NCI-H82 treated with DMSO at 0.1 percent for 48 hours (cell line): ENCODE data around the gene FAM171A1.
"Not testable (repeated sequence)": the region's sequence is repeated elsewhere in the genome, so short reads cannot be mapped to it uniquely, and the experiment has no call there.

ENCODE experiments used
- DNase-seq: peaks from one replicate; lab custom pipeline; 2025; ENCODE audit not compliant: unreplicated experiment; lab: John Stamatoyannopoulos, UW

FAM171A1 gene

DNA sequence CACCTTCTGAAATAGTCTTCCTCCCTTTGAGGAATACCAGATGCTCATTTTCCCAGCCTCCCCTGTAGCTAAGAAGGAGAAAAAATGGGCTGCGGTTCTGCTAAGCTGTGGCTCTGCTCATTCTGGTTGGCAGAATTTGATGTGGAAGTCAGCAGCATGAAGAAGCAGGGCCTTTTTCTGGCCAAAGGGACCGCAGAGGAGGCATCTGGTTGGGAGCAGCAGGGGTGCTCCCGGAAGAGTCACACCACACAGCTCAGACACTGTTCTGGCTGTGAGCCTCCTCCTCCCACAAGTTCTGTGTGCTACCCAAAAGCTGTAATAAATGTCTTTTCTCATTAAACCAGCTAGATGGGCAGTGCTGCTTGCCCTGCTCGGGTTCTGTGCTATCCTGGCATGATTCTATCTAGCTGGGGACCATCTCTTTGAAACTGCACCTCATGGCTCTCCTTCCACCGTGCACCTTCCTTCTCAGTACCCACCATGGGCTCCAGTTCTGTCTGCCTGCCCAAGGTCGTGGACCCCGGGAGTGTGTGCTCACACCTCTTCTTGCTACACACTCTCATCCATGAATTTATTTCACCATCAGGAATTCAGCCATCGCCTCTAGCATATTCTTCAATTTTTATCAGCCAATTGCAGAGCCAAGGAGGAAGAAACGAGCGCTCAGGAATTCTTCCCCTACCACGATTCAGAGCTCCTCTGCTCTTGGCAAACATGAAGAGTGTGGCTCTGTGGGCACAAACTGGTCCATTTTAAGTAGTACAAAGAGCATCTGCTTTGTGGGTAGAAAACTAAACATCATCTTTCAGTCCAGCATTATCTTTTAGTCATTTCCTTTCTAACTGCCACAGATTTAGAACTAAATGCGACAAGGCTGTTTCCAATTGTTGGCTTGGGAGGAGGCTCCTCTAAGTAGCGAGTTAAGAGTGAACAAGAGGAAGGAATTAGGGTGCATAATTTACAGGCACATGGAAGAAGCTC, 76.9 kb downstream of the FAM171A1 start:
- DNase-seq: no peak

DNA sequence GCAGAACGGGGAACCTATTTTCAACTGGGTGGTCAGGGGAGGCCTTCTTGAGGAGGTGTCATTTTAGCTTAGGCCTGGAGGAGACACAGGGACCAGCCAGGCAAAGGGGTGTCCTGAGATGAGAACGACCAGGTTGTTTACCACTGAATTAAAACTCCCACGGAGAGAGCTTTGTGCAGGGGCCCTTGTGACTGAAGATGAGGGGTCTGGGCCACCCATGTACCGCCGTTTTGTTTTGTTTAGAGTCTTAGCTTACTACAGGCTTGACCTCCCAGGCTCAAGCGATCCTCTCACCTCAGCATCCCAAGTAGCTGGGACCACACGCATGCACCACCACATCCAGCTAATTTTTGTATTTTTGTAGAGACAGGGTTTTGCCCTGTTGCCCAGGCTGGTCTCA, 80.4 kb downstream of the FAM171A1 start:
- DNase-seq: no peak

DNA sequence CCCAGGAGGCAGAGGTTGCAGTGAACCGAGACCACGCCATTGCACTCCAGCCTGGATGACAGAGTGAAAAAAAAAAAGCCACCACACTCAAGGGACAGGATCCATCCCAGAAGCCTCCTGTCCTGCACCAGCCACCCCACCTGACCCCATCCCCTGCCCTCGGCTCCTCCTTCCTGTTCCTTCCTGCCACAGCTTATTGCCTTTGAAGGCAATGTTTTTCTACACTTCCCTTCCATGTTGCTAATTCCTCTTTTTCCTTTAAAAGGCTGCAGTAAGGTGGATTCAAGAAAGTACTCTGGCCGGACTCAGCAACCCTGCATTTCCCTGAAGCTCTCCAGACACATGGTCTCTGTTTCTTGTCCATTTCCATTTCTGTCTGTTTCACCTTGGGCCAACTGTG, 80.9 kb downstream of the FAM171A1 start:
- no peak for DNase-seq

DNA sequence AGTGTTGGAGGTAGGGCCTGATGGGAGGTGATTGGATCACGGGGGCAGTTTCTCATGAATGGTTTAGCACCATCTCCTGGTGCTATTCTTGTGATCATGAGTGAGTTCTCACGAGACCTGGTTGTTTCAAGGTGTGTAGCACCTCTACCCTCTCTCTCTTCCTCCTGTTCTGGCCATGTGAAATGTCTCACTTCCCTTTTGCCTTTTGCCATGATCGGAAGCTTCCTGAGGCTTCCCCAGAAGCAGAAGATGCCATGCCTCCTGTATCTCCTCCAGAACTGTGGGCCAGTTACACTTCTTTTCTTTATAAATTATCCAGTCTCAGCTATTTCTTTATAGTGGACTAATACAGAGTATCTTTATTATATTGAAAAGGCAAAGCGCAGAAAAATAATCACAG, 90.1 kb downstream of the FAM171A1 start:
- no peak for DNase-seq

DNA sequence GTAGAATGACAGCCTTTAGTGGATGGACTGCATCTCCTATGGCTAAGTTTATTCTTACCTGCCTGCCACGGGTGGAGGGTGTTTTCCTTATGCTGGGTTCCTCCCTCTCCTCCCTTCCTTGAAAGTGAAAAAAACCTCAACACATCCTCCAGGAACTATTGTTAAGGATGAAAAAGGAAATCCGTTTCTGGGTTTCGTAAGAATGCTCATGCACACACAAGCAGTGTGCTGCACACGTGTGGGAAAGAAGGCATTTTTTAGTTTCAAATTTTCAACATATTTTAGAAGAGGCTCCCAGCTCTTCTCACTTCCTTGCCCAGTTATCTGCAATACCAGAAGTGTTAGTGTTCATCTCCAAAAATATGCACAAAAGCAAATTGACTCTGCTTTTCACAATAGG, 90.6 kb downstream of the FAM171A1 start:
- DNase-seq: no peak

DNA sequence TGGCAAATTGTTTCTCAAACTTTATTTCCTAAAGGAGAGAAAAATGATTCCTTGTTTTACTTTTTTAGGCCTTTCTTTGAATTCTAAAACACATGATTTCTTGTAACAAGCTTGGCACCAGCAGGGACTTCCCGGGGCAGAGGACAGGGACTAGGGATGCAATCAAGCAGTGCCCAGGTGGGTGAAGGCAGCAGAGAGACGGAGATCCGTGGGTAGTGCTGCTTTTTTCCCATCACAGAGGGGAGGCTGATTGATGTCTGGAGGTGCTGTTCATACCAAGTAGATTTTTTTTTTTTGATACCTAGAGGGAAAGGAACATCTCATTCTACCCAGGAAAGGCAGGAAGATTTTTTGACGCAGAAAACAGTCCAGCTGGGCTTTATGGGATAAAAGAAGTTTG, 91.9 kb downstream of the FAM171A1 start:
- no peak for DNase-seq

DNA sequence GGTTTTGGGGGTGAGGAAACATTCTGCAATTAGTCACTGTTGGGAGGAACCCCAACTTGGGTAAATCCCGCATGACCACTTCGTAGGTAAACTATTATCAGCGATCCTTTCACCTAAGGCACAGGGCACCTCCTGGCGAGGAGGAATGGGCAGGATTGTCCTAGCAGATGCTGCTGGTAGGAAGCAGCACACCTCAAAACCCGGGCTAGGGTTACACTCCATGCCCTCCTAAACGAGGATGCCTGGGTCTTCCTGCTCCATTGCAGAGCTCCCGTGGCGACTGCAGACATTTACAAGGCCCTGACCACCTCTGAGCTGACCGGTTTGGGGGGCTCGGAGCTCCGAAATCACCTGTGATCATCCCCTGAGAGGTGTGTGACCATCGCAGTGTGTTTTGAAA, 92.3 kb downstream of the FAM171A1 start:
- DNase-seq: no peak

DNA sequence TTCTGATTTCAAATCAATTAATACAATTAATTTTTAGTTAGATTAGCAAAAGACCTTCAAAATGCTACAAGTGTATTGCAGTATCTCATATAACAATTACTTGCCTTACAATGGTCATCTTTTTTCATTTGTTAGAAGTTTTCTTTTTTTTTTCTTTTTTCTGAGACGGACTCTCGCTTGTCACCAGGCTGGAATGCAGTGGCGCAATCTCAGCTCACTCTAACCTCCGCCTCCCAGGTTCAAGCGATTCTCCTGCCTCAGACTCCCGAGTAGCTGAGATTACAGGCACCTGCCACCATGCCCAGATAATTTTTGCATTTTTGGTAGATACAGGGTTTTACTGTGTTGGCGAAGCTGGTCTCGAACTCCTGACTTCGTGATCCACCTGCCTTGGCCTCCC, 95.0 kb downstream of the FAM171A1 start:
- DNase-seq: not testable (repeated sequence)

DNA sequence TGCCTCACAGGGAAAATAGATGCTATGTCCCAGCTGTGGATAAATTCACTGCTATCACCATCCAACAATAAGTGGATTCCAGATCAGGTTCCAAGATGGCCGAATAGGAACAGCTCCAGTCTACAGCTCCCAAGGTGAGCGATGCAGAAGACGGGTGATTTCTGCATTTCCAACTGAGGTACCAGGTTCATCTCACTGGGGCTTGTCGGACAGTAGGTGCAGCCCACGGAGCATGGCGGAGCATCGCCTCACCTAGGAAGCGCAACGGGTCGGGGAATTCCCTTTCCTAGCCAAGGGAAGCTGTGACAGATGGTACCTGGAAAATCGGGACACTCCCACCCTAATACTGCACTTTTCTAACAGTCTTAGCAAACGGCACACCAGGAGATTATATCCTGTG, 101.3 kb downstream of the FAM171A1 start:
- not testable (repeated sequence) for DNase-seq

DNA sequence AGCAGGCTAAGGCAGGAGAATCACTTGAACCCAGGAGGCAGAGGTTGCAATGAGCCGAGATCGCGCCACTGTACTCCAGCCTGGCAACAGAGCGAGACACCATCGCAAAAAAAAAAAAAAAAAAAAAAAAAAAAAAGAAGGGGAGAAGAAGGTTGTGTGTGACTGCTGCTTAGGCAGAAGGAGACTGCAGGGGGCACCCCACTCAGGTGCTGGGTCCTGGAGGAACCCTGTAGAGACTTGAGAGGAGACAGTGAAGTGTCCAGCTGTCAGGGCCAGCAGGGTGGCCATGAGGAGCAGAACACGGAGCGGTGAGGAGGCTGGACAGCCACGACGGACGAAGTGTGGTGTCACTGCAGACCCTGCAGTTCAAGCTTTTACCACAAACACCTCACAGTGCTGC, 103.6 kb downstream of the FAM171A1 start:
- no peak for DNase-seq

DNA sequence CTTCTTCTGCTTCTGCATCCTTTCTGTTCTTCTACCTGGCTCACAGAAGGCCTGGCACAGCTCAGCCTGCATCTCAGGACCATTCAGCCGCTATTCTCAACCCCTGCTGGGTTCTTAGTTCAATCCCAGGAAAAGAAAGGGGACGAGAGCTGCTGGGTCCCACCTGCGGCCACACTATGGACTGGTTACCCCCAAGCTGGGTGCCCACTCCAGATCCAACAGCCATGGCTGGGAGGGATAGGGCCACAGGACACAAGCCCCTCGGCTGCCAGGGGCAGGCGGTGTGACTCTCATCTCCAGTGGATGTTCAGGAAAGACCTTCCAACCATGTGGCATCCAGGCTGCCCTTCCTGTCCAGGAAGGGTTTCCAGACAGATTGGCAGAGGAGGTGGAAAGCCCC, 105.0 kb downstream of the FAM171A1 start:
- DNase-seq: no peak

DNA sequence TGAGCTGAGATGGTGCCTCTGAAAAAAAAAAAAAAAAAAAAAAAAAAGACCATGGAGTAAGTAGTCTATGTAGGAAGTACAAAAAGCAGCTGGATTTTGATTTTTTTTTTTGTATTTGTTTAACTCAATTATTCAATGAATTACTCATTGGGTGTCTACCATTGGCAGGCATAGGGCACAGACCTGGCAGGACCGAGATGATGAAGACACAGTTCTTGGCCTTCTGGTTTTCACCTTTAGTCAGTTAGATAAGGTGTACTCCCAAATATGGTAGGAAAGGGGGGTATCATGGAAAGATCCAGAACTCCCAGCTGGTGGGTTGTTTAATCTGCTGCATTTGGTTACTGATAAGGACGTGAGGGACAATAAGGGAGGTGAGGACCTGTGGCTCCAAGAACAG, 105.5 kb downstream of the FAM171A1 start:
- DNase-seq: no peak

DNA sequence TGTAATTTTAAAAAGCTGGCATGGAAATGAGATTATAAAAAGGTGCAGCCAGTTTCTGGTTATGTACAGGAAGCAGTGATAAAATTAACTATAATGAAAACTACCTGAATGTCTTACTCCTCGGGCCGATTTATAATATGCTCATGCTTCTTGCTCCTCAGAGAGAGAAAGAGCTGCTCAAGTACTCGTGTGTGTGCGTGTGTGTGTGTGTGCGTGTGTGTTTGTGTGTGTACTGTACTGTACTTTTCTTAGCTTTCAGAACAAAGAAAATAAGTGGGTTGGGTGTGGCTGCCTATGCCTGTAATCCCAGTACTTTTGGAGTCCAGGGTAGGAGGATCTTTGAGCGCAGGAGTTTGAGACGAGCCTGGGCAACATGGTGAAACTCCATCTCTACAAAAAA, 106.0 kb downstream of the FAM171A1 start:
- no peak for DNase-seq

DNA sequence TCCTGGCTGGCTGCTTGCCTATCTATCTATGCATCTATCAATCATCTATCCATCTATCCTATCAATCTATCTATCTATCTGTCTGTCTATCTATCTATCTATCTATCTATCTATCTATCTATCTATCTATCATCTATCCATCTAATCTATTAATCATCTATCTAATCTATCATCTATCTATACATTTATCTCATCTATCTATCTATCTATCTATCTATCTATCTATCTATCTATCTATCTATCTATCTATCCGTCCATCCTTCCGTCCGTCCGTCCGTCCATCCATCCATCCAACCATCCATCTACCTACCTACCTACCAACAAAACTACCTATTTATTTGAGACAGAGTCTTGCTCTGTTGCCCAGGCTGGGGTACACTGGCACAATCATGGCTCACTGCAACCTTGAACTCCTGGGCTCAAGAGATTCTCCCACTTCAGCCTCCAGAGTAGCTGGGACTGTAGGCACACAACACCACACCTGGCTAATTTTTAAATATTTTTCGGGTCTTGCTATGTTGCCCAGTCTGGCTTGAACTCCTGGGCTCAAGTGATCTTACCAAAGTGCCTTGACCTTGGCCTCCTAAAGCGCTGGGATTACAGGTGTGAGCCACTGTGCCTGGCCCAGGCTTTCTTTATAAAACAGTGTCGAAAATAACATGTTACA, 107.3 kb downstream of the FAM171A1 start:
- DNase-seq: no peak

DNA sequence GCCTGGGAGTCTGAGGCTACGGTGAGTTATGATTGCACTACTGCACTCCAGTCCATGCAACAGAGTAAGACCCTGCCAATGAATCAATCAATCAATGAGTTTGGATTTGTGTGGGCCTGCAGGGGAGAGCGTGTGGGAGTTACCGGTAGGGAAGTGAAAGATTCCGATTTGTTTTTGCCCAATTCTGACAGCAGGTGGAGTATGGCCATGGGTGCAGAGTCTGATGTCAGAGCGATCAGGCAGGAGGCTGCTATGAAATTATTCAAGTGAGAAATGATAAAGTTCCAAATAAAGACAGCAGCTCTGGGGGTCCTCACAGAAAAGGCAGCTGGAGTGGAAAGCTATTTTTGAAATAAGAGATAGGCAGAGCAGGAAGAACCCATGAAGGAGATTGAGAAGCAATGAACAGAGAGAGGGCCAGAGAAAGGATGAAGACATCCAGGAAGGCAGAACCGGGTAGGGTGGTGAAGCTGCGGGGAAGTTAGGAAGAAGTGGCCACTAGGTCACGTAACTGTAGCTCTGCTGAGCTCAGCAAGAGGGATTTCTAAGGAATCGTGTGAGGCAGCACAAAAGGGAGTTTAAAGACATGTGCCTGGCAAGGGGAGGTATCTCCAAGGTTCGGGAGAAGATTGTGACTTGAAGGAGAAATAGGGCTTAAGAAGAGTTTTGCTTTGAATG, 108.9 kb downstream of the FAM171A1 start:
- no peak for DNase-seq

DNA sequence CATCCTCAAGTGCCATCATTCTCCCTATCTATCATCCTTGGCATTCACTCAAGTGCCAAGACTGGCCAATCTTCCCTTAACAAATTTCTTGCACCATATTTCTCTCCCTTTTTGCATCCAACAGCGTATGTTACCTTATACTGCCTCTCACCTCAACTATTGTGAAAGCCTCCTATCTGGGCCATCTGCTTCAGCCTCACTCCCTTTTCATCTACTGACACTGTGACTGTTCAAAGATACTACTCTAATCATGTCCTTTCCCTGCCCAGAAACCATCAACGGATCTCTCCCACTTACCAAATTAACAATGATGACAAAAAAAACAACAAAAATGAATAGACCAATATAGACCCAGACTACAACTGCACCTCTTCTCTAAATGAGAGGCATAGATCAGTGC, 112.0 kb downstream of the FAM171A1 start:
- no peak for DNase-seq

DNA sequence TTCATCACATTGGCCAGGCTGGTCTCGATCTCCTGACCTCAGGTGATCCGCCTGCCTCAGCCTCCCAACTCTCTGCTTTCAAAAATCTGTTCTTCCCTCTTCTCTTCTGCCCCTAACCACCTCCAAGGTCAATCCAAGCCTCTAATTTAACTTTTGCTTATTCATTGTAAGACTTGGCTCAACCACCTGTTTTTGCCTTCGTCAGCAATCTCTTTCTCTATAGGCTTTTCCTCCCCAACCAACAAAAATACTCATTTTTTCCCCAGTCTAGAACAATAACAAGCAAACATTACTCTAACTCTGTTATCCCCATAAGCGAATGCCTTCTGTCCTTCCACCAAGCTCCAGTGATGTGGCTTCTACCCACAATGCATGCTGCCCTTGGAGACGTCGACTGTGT, 112.8 kb downstream of the FAM171A1 start:
- no peak for DNase-seq

DNA sequence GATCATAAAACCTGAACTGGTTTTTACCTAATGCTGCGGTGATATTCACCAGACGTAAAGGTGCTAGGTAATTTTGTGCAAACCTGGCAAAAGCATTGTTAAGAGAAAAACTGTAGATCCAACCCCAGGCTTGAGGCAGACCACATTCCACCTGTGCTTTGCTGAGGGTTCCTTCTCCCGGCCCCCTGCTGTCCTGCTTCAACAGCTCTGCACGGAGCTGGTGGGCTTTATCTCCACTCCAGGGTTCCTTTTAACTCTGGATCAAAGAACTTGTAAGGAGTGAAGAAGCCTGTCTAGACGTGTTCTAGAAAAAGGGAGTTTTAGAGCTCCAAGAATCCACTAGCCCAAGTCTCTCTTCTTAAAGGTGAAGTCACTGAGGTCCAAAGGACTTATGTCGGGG, 115.1 kb downstream of the FAM171A1 start:
- DNase-seq: no peak

DNA sequence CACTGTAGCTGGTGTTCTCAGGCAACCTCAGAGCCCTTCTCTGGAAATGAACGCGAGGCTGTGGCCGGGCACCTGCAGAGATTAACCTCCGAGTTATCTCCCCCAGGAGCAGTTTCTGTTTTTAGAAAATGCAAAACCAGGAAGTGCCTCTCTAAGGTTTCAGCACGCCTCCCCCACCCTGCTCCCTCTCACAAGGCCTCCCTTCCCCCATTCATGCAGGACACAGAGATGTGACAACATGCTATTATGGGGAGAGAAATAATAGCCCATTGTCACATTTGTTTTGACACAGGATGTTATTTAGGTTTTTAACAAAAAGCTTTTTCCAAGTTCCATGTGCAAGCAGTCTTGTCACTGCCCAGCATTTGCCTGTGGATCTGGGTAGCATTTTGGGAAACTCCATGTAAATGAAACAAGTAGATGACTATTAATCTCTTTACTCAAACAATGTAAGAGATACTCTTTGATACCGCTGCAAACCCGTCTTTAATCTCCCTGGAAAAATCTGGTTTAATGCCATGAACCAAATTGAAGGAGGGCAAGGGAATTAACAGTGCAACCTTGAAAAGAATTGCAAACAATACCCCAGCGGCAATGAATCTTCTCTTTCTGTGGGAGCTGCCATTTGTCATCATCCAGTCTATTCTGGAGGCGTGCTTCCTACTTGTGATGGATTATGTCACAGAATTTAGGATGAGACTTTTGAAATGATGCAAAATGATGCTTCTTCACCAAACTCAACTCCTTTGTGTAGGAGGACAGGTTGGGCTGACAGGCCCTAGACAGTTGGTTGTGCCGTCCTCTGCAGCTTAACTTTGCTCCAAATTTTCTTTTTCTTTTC, 116.1 kb downstream of the FAM171A1 start:
- no peak for DNase-seq

DNA sequence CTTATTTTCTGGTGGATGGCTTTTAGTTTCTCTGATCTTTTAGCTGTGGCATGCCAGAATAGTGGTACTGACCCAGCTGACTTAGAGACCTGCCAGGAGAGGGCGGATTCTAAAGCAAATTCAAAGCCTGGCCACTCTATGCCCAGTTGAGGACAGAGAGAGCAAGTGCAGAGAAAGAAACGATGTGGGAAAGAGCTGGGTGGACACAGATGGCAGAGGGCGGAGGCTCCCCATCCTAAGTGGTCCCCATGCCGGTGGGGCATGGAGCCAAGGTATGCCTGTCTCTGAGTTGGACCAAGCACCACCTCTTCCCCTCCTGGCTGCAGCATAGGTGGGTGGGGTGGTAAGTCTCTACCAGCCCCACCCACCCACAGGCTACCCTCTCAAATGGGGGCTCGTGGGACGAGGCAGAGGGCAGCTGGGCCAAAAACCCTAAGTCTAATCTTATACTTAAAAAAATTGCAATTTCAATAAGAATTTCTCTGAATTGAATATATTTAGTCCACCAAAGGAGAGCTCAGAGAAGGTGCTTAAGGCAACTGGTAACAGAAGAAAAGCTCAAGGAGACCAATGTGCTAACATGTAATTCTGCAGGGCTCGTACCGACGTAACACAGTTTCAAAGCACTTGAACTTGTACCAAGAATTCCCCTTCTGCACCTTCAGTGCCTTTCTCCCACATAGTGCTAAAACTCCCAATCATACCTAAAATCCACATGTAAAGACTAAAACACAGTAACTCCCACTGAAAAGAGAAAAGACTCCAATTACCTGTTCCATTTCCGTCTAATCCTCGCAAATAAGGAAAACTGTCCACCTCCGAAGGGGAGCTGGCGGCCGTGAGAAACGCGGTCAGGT, 116.9 kb downstream of the FAM171A1 start:
- DNase-seq: no peak
